PC-9 (cell line): ENCODE results near the gene MON1B. TPM values are rescaled to one million over a fixed set of nuclear protein-coding genes. Genes with fewer than 3 reads are reported as not detected.
A peak's percentile ranks its signal among the peaks of the same experiment; 100 is the strongest.

Experiments used
- BruUV-seq: library from RNA; stranded (reverse); fragments of 400-500 nt; replicated peaks from 2 replicates; lab custom pipeline; 2021; lab: Mats Ljungman, UMichigan
- CTCF ChIA-PET: fragments of 300-600 bp; sonication (Branson Sonifier 250); formaldehyde crosslinking; loops from one replicate; lab custom pipeline; 2022; ENCODE audit warnings: antibody characterized with exemption; lab: Charles Lee
- POLR2A ChIA-PET: fragments of 300-600 bp; sonication (Branson Sonifier 250); formaldehyde crosslinking; loops from one replicate; lab custom pipeline; 2022; ENCODE audit warnings: antibody characterized with exemption; ENCODE audit not compliant: unreplicated experiment; lab: Charles Lee
- DNase-seq, 2 experiments: peaks; one replicate each; pipeline versions ENCODE4 v3.0.0 to v3.0.0-alpha.2; 2015 to 2022; ENCODE audit warnings: mixed read lengths in 1 of 2
- H2AFZ ChIP-seq: fragments of 200-600 bp; sonication (generic); 2 replicates; pipeline ENCODE4 v1.8.1; 2017; ENCODE audit warnings: antibody characterized with exemption
- H3F3A ChIP-seq: fragments of 200-600 bp; sonication (generic); 2 replicates; pipeline ENCODE4 v1.8.1; 2017; ENCODE audit warnings: antibody characterized with exemption, mild to moderate bottlenecking, low read depth; ENCODE audit not compliant: insufficient read depth
- H3K27ac ChIP-seq: fragments of 200-600 bp; sonication (generic); 2 replicates; pipeline ENCODE4 v1.6.1; 2016; ENCODE audit warnings: mixed run types
- H3K27me3 ChIP-seq: fragments of 200-600 bp; sonication (generic); 2 replicates; pipeline ENCODE4 v1.6.1; 2016; ENCODE audit warnings: low read depth, mixed run types; ENCODE audit not compliant: insufficient read depth
- H3K36me3 ChIP-seq: fragments of 200-600 bp; sonication (generic); 2 replicates; pipeline ENCODE4 v1.6.1; 2016; ENCODE audit warnings: low read depth, mixed run types
- H3K4me1 ChIP-seq: fragments of 200-600 bp; sonication (generic); replicated peaks from 2 replicates; pipeline ENCODE4 v1.6.1; 2016; ENCODE audit warnings: mixed run types; ENCODE audit not compliant: insufficient read depth
- H3K4me2 ChIP-seq: fragments of 200-600 bp; sonication (generic); 2 replicates; pipeline ENCODE4 v1.6.1; 2017; ENCODE audit warnings: mixed run types
- H3K4me3 ChIP-seq: fragments of 200-600 bp; sonication (generic); 2 replicates; pipeline ENCODE4 v1.6.1; 2016; ENCODE audit warnings: mixed run types
- H3K79me2 ChIP-seq: fragments of 200-600 bp; sonication (generic); 2 replicates; pipeline ENCODE4 v1.6.1; 2017; ENCODE audit warnings: low read depth, mixed run types
- H3K9me2 ChIP-seq: fragments of 200-600 bp; sonication (generic); 2 replicates; pipeline ENCODE4 v1.8.1; 2017; ENCODE audit warnings: mild to moderate bottlenecking; ENCODE audit not compliant: insufficient read depth
- H3K9me3 ChIP-seq: fragments of 200-600 bp; sonication (generic); 2 replicates; pipeline ENCODE4 v1.8.1; 2016; ENCODE audit warnings: low read depth; ENCODE audit not compliant: insufficient read depth
- H4K20me1 ChIP-seq: fragments of 200-600 bp; sonication (generic); 2 replicates; pipeline ENCODE4 v1.8.1; 2017; ENCODE audit not compliant: insufficient read depth
- EZH2 ChIP-seq: fragments of 200-600 bp; sonication (generic); IDR thresholded peaks from 2 replicates; pipeline ENCODE4 v1.8.0; 2017; ENCODE audit warnings: antibody characterized with exemption, low read depth
- intact Hi-C: fragments of 100-400 bp; cut with micrococcal nuclease; formaldehyde crosslinking; loops from one replicate; pipeline ENCODE4 v1.10.0; 2022; ENCODE audit not compliant: unreplicated experiment
- total RNA-seq: library from RNA; stranded (reverse); gene quantifications from 2 replicates; pipeline ENCODE4 v1.2.3, GENCODE V29; 2021
- TF ChIP-seq, protein P1 (sequence below): fragments of 200-600 bp; sonication (generic); conservative IDR thresholded peaks from 2 replicates; pipeline ENCODE4 v1.6.1; 2017; ENCODE audit warnings: mixed run types, antibody characterized with exemption, mild to moderate bottlenecking, moderate library complexity

The MON1B gene
- total RNA-seq, 1 experiment from 2014 or later = 57.2 TPM

DNA sequence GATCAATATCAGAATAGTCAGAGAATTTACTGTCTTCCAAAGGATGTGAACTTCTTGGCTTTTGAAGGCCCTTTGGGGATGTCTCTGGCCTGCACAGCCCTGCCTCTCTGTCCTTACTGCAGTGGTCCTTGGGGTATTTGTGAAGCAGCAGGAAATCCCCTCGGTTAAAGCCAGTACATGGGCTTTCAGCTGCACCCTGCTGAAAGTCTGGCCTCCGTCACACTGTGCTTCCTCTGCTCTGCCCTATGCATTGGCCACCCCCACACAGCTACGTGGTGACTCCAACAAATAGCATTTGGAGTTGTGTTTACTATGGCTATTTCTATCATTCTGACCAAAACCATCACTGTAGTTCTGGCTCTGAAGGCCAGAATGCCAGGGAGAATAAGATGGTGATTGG, 29.4 kb downstream of the MON1B start:
- Histone ChIP-seq H3K27ac (no peak overlapping the region), H3K4me2 (no peak overlapping the region)
- POLR2A ChIA-PET = no interaction called here

GRCh38 chr16:77221482-77221881, 30.5 kb downstream of the MON1B start:
- Histone ChIP-seq H2AFZ (no peak overlapping the region), H3K4me2 (no peak overlapping the region), H3K4me3 (no peak overlapping the region), H3K4me1 (peaks cover 14% of the 10 kb centered on the region), H3K27me3 (no peaks in the 10 kb centered on the region), H3K9me2 (no peaks in the 10 kb centered on the region), H3F3A (peaks cover 13% of the 10 kb centered on the region; the same call in 1 of the 2 replicates), H4K20me1 (no peaks in the 10 kb centered on the region), H3K79me2 (no peaks in the 10 kb centered on the region), H3K27ac (no peak overlapping the region), H3K36me3 (no peaks in the 10 kb centered on the region), H3K9me3 (no peaks in the 10 kb centered on the region)
- no peak for TF ChIP-seq EZH2
- TF ChIP-seq, protein P1, sequence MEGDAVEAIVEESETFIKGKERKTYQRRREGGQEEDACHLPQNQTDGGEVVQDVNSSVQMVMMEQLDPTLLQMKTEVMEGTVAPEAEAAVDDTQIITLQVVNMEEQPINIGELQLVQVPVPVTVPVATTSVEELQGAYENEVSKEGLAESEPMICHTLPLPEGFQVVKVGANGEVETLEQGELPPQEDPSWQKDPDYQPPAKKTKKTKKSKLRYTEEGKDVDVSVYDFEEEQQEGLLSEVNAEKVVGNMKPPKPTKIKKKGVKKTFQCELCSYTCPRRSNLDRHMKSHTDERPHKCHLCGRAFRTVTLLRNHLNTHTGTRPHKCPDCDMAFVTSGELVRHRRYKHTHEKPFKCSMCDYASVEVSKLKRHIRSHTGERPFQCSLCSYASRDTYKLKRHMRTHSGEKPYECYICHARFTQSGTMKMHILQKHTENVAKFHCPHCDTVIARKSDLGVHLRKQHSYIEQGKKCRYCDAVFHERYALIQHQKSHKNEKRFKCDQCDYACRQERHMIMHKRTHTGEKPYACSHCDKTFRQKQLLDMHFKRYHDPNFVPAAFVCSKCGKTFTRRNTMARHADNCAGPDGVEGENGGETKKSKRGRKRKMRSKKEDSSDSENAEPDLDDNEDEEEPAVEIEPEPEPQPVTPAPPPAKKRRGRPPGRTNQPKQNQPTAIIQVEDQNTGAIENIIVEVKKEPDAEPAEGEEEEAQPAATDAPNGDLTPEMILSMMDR = no peak
- BruUV-seq = no TSS peak
- ChIA-PET POLR2A (no interaction called here), CTCF (interaction anchor here (0.6 kb wide), 2 partner anchors 194 to 455 kb away, joined by 4 to 7 read pairs; no protein-coding TSS in a partner anchor)
- DNase-seq = no peak
- intact Hi-C loops = no loop called here

More for the DNA sequence above, 29.4 kb downstream of the MON1B start:
- no peaks in the 10 kb centered on the region for H3K36me3 ChIP-seq
- CTCF ChIA-PET = no interaction called here
- no peak for DNase-seq
- H4K20me1 ChIP-seq = no peaks in the 10 kb centered on the region
- H3K4me1 ChIP-seq = peaks cover 13% of the 10 kb centered on the region
- H3K9me3 ChIP-seq = no peaks in the 10 kb centered on the region
- H3K4me3 ChIP-seq = no peak overlapping the region
- intact Hi-C loops = no loop called here
- H2AFZ ChIP-seq = no peak overlapping the region
- H3K9me2 ChIP-seq = no peaks in the 10 kb centered on the region
- TF ChIP-seq, protein P1 = no peak
- no peak for TF ChIP-seq EZH2
- H3K79me2 ChIP-seq = no peaks in the 10 kb centered on the region
- H3F3A ChIP-seq = peaks cover 13% of the 10 kb centered on the region; the same call in 1 of the 2 replicates
- BruUV-seq = no TSS peak
- H3K27me3 ChIP-seq = no peaks in the 10 kb centered on the region

GRCh38 chr16:77223184-77223583, 32.2 kb downstream of the MON1B start:
- Histone ChIP-seq H3F3A (peaks cover 13% of the 10 kb centered on the region; the same call in 1 of the 2 replicates), H4K20me1 (no peaks in the 10 kb centered on the region), H3K79me2 (no peaks in the 10 kb centered on the region), H3K4me2 (no peak overlapping the region), H3K27me3 (no peaks in the 10 kb centered on the region), H3K9me3 (no peaks in the 10 kb centered on the region), H2AFZ (no peak overlapping the region), H3K27ac (no peak overlapping the region), H3K36me3 (no peaks in the 10 kb centered on the region), H3K4me1 (peaks cover 26% of the 10 kb centered on the region), H3K9me2 (no peaks in the 10 kb centered on the region), H3K4me3 (no peak overlapping the region)
- no peak for DNase-seq
- TF ChIP-seq, protein P1 = peak; percentile 50; the same call in 1 of the 2 replicates
- no peak for TF ChIP-seq EZH2
- POLR2A ChIA-PET = no interaction called here
- intact Hi-C loops = no loop called here
- BruUV-seq = no TSS peak
- CTCF ChIA-PET = no interaction called here
